Measurements from ENCODE around the gene LEMD3.
A peak's percentile ranks its signal among the peaks of the same experiment; 100 is the strongest.

LEMD3 gene

DNA sequence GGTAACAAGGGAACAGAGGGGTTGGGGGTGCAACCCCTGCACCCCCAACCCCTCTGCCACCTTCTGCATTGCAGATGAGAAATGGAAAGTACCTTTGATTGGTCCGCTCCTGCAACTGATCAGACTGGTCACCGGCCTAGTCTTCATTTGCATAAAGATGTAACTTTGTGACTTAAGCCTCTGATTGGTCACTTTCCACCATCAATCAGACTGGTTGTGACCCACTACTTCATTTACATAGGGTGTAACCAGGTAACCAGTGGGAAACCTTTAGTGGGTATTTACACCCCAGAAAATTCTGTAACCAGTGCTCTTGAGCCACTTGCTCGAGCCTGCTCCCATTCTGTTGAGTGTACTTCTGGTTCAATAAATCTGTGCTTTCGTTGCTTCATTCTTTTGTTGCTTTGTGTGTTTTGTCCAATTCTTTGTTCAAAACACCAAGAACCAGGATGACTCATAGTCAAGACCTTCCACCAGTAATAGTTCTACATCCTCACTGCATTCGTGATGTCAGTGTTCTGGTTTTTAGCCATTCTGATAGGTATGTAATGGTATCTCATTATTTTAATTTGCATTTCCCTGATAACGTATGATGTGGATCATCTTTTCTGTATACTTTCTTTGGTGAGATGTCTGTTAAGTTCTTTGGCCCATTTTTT is 30.8 kb downstream of the LEMD3 start:
- Histone ChIP-seq H3K36me3 (no peaks in the 10 kb centered on the region), H3K4me3 (ENCODE audit: low read depth in 1 of 2, low read length in 1 of 2) (no peak overlapping the region), H3K27me3 (no peaks in the 10 kb centered on the region), H3K27ac (no peak overlapping the region), H3K4me1 (ENCODE audit: control insufficient read depth in 1 of 2, insufficient read depth in 1 of 2, low read depth in 1 of 2, low read length in 1 of 2) (peaks cover 58% of the 10 kb centered on the region in 2 experiments), H3K9me3 (no peaks in the 10 kb centered on the region)
- TF ChIP-seq, protein P1, sequence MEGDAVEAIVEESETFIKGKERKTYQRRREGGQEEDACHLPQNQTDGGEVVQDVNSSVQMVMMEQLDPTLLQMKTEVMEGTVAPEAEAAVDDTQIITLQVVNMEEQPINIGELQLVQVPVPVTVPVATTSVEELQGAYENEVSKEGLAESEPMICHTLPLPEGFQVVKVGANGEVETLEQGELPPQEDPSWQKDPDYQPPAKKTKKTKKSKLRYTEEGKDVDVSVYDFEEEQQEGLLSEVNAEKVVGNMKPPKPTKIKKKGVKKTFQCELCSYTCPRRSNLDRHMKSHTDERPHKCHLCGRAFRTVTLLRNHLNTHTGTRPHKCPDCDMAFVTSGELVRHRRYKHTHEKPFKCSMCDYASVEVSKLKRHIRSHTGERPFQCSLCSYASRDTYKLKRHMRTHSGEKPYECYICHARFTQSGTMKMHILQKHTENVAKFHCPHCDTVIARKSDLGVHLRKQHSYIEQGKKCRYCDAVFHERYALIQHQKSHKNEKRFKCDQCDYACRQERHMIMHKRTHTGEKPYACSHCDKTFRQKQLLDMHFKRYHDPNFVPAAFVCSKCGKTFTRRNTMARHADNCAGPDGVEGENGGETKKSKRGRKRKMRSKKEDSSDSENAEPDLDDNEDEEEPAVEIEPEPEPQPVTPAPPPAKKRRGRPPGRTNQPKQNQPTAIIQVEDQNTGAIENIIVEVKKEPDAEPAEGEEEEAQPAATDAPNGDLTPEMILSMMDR (IDR thresholded peaks at IDR 0.05): no peak

DNA sequence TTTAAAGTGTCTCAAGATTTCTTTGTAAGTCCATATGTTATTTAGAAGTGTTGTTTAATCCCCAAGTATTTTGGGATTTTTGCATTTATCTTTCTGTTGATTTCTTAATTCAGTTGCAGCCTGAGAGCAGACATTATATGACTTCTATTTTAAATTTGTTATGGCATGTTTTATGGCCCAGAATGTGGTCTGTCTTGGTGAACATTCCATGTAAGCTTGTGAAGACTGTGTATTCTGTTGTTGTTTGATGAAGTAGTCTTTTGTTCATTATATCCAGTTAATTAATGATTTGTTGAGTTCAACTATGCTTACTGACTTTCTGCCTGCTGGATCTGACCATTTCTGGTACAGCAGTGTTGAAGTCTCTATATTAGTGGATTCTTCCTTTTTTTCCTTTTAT is 34.0 kb downstream of the LEMD3 start:
- H3K36me3 ChIP-seq: no peaks in the 10 kb centered on the region
- H3K27me3 ChIP-seq: no peaks in the 10 kb centered on the region
- peak overlapping the region; percentile 18 for H3K27ac ChIP-seq
- no peaks in the 10 kb centered on the region for H3K9me3 ChIP-seq
- H3K4me1 ChIP-seq (ENCODE audit: control insufficient read depth in 1 of 2, insufficient read depth in 1 of 2, low read depth in 1 of 2, low read length in 1 of 2): peaks cover 73 to 81% of the 10 kb centered on the region in 2 experiments
- H3K4me3 ChIP-seq (ENCODE audit: low read depth in 1 of 2, low read length in 1 of 2): no peak overlapping the region
- TF ChIP-seq, protein P1 (IDR thresholded peaks at IDR 0.05): no peak

DNA sequence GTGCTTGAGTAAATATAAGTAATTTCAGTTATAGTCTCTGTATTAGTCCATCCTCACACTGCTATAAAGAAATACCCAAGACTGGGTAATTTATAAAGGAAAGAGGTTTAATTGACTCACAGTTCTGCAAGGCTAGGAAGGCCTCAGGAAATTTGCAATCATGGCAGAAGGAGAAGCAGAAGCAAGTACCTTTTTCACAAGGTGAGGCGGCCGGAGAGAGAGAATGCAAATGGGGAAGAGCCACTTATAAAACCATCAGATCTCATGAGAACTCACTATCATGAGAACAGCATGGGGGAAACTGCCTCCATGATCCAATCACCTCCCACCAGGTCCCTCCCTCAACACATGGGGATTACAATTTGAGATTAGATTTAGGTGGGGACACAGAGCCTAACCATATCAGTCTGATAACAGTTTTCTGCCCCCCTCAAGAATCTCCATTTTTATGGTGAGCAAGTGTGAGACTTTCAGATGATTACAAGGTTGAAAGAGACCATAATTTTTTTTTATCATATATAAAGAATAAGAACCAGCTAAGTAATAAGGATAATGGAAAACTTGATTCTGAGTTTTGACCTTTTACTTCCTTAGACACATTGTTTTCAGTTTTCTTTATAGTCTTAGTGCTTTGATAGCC is 35.6 kb downstream of the LEMD3 start:
- Histone ChIP-seq H3K4me1 (ENCODE audit: control insufficient read depth in 1 of 2, insufficient read depth in 1 of 2, low read depth in 1 of 2, low read length in 1 of 2) (peaks cover 81 to 86% of the 10 kb centered on the region in 2 experiments), H3K27me3 (no peaks in the 10 kb centered on the region), H3K9me3 (no peaks in the 10 kb centered on the region), H3K27ac (peak overlapping the region; percentile 72), H3K4me3 (ENCODE audit: low read depth in 1 of 2, low read length in 1 of 2) (no peak overlapping the region), H3K36me3 (no peaks in the 10 kb centered on the region)
- TF ChIP-seq, protein P1 (IDR thresholded peaks at IDR 0.05): no peak

DNA sequence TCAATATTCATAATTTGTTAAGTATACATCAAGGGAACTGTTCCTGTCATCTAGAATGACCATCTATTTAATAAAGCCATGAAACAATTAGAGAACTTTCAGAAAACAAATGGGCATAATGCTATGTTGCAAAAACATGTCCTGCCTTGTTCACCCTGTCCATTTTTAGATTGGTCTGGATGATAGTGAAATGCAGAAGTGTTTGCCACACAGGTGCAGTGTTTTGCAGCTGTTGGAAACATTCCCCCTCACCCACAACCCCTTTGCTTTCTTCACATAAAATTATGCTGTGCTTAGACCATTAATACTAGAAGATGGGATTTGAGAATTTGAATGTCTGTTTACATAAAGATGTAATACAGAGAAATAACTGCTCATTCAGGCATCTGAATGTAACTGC is 36.5 kb downstream of the LEMD3 start:
- no peak overlapping the region for H3K4me3 ChIP-seq (ENCODE audit: low read depth in 1 of 2, low read length in 1 of 2)
- no peaks in the 10 kb centered on the region for H3K36me3 ChIP-seq
- H3K4me1 ChIP-seq (ENCODE audit: control insufficient read depth in 1 of 2, insufficient read depth in 1 of 2, low read depth in 1 of 2, low read length in 1 of 2): peaks cover 86% of the 10 kb centered on the region in 2 experiments
- no peaks in the 10 kb centered on the region for H3K9me3 ChIP-seq
- H3K27ac ChIP-seq: peak overlapping the region; percentile 72
- TF ChIP-seq, protein P1 (IDR thresholded peaks at IDR 0.05): no peak
- no peaks in the 10 kb centered on the region for H3K27me3 ChIP-seq

DNA sequence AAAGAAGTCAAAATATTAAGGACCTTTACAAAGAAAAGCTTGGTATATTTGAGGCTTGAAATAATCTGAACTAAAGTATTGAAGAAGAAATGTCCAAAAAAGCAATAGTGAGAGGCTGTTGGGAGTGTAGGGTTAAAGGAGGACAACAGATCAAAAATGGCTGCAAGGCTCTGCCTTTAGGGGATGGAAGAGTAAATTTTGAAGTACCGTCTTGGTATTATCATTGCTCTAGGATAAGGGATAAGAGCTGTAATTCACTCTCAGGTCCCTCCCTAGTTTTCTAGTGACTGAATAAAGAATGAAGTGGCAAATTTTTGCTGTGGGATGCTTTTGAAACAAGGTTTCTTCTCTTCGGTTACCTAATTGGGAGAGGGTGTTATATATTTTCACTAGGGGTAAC is 38.7 kb downstream of the LEMD3 start:
- H3K27ac ChIP-seq: no peak overlapping the region
- no peak overlapping the region for H3K4me3 ChIP-seq (ENCODE audit: low read depth in 1 of 2, low read length in 1 of 2)
- no peaks in the 10 kb centered on the region for H3K27me3 ChIP-seq
- no peaks in the 10 kb centered on the region for H3K9me3 ChIP-seq
- TF ChIP-seq, protein P1 (IDR thresholded peaks at IDR 0.05): no peak
- peaks cover 70 to 71% of the 10 kb centered on the region in 2 experiments for H3K4me1 ChIP-seq (ENCODE audit: control insufficient read depth in 1 of 2, insufficient read depth in 1 of 2, low read depth in 1 of 2, low read length in 1 of 2)
- H3K36me3 ChIP-seq: peaks cover 4% of the 10 kb centered on the region

All from neutrophil (primary cell).